OCI-LY7 (cell line): ENCODE measurements around the gene INS. TPM values are rescaled to one million over a fixed set of nuclear protein-coding genes. Genes with fewer than 3 reads are reported as not detected.

Experiments
- Bru-seq: library from RNA; stranded (reverse); fragments of 400-500 nt; gene quantifications from one replicate; lab custom pipeline; 2021; lab: Mats Ljungman, UMichigan
- BruChase-seq, 2 experiments: library from RNA; stranded (reverse); fragments of 400-500 nt; gene quantifications; one replicate each; lab custom pipeline; 2021; lab: Mats Ljungman, UMichigan
- BruUV-seq: library from RNA; stranded (reverse); fragments of 400-500 nt; replicated peaks from 2 replicates; lab custom pipeline; 2021; lab: Mats Ljungman, UMichigan
- CTCF ChIA-PET: fragments of 300-600 bp; sonication (Branson Sonifier 250); formaldehyde crosslinking; loops from one replicate; lab custom pipeline; 2022; ENCODE audit warnings: antibody characterized with exemption; ENCODE audit not compliant: unreplicated experiment; lab: Charles Lee
- POLR2A ChIA-PET: fragments of 300-600 bp; sonication (Branson Sonifier 250); formaldehyde crosslinking; loops from one replicate; lab custom pipeline; 2022; ENCODE audit warnings: antibody characterized with exemption; lab: Charles Lee
- DNase-seq: peaks from one replicate; pipeline ENCODE4 v3.0.0-alpha.2; 2015; ENCODE audit warnings: low spot score
- H2AFZ ChIP-seq: fragments of 200-600 bp; sonication (generic), shearing (Covaris generic); 2 replicates; pipeline ENCODE4 v1.6.1; 2014; ENCODE audit warnings: mild to moderate bottlenecking, antibody characterized with exemption, low read length, moderate library complexity
- H3K27ac ChIP-seq: fragments of 200-600 bp; sonication (generic); 2 replicates; pipeline ENCODE4 v1.5.1; 2014; ENCODE audit warnings: mixed run types, low read depth, mild to moderate bottlenecking, moderate library complexity, low read length, inconsistent platforms; ENCODE audit not compliant: poor library complexity, severe bottlenecking
- H3K36me3 ChIP-seq: fragments of 200-600 bp; sonication (generic); 2 replicates; pipeline ENCODE4 v1.6.1; 2014; ENCODE audit warnings: mild to moderate bottlenecking, antibody characterized with exemption, low read length, moderate library complexity, mixed read lengths; ENCODE audit not compliant: insufficient read depth
- H3K4me1 ChIP-seq: fragments of 200-600 bp; sonication (generic); 2 replicates; pipeline ENCODE4 v1.5.1; 2014; ENCODE audit warnings: mild to moderate bottlenecking, low read length; ENCODE audit not compliant: insufficient read depth, poor library complexity, severe bottlenecking
- H3K4me2 ChIP-seq: fragments of 200-600 bp; sonication (generic); 2 replicates; pipeline ENCODE4 v1.6.1; 2014; ENCODE audit warnings: mild to moderate bottlenecking, low read length
- H3K4me3 ChIP-seq: fragments of 200-600 bp; sonication (generic); 2 replicates; pipeline ENCODE4 v1.5.1; 2014; ENCODE audit warnings: mild to moderate bottlenecking, low read depth, low read length; ENCODE audit not compliant: poor library complexity, severe bottlenecking
- H3K79me2 ChIP-seq: fragments of 200-600 bp; sonication (generic); 2 replicates; pipeline ENCODE4 v1.6.1; 2016; ENCODE audit warnings: low read depth, mild to moderate bottlenecking, low read length, moderate library complexity, mixed read lengths; ENCODE audit not compliant: insufficient read depth
- H3K9me2 ChIP-seq: fragments of 200-600 bp; sonication (generic); 2 replicates; pipeline ENCODE4 v1.6.1; 2016; ENCODE audit warnings: mild to moderate bottlenecking, low read length, mixed read lengths; ENCODE audit not compliant: insufficient read depth
- H3K9me3 ChIP-seq: fragments of 200-600 bp; sonication (generic); 2 replicates; pipeline ENCODE4 v1.6.1; 2014; ENCODE audit warnings: mild to moderate bottlenecking, mixed run types, low read length, mixed read lengths
- H4K20me1 ChIP-seq: fragments of 200-600 bp; sonication (generic); 2 replicates; pipeline ENCODE4 v1.6.1; 2014; ENCODE audit warnings: mild to moderate bottlenecking, antibody characterized with exemption, low read length, moderate library complexity, mixed read lengths; ENCODE audit not compliant: insufficient read depth
- CTCF ChIP-seq: fragments of 200-600 bp; sonication (generic); conservative IDR thresholded peaks from 2 replicates; pipeline ENCODE4 v1.5.1; 2014; ENCODE audit warnings: mild to moderate bottlenecking, antibody characterized with exemption, low read length, moderate library complexity, mixed read lengths
- EZH2phosphoT487 ChIP-seq: fragments of 200-600 bp; sonication (generic); IDR thresholded peaks from 2 replicates; pipeline ENCODE4 v1.6.1; 2018; ENCODE audit warnings: low read depth, borderline replicate concordance, mild to moderate bottlenecking, mixed run types, antibody characterized with exemption, low read length, moderate library complexity, mixed read lengths
- intact Hi-C: fragments of 100-400 bp; cut with micrococcal nuclease; formaldehyde crosslinking; loops from one replicate; pipeline ENCODE4 v1.10.0; 2022; ENCODE audit not compliant: unreplicated experiment
- long read RNA-seq: library from polyadenylated mRNA; stranded (forward); transcript quantifications from one replicate; pipeline ENCODE4 v2.0.0, GENCODE V29; 2022
- total RNA-seq, 2 experiments: library from RNA; depleted of rRNA in 1 of 2; stranded (reverse); fragments of >200 nt in 1 of 2; shearing (Covaris generic) in 1 of 2; gene quantifications; 2 replicates each; pipeline ENCODE4 v1.2.3, GENCODE V29; 2014 to 2022

The INS gene
- not detected in 2 replicates for total RNA-seq (2014; rRNA removed; shearing (Covaris generic))
- not detected in 2 replicates for total RNA-seq (2022)
- not detected for Bru-seq, nascent RNA
- BruChase-seq, experiment 1, labeled RNA remaining after a 6-hour chase = not detected
- BruChase-seq, experiment 2, labeled RNA remaining after a 2-hour chase = not detected
- long read RNA-seq = 0 reads

- CTCF ChIA-PET = no interaction called here
- BruUV-seq = no TSS peak
- Histone ChIP-seq H3K4me1 (no peaks in the 10 kb centered on the region), H3K4me3 (no peak within 1 kb of the TSS), H3K9me2 (no peaks in the 10 kb centered on the region), H3K27ac (no peak within 1 kb of the TSS), H3K36me3 (no peaks in the 10 kb centered on the region), H3K9me3 (no peaks in the 10 kb centered on the region), H3K4me2 (no peak within 1 kb of the TSS), H3K79me2 (no peaks in the 10 kb centered on the region), H2AFZ (no peak within 1 kb of the TSS), H4K20me1 (no peaks in the 10 kb centered on the region)
- TF ChIP-seq EZH2phosphoT487 (no peak), CTCF (no peak)
- POLR2A ChIA-PET = no interaction called here
- intact Hi-C loops = no loop called here
- no peak for DNase-seq
Observed at GRCh38 chr11:2160736-2161259, at the start of gene INS. TSS of gene INS (minus strand) at chr11:2161209. CDS start at chr11:2160971, 238 bp downstream.

GRCh38 chr11:2210366-2211112, 49.5 kb upstream of the INS start:
- no peak for DNase-seq
- TF ChIP-seq EZH2phosphoT487 = no peak
- TF ChIP-seq CTCF = no peak

More at GRCh38 chr11:2210366-2211112, 49.5 kb upstream of the INS start:
- H3K27ac ChIP-seq = no peak overlapping the region
- no peaks in the 10 kb centered on the region for H3K9me3 ChIP-seq
- H3K4me2 ChIP-seq = no peak overlapping the region
- BruUV-seq = no TSS peak
- no peaks in the 10 kb centered on the region for H4K20me1 ChIP-seq
- no peak overlapping the region for H3K4me3 ChIP-seq
- H3K36me3 ChIP-seq = no peaks in the 10 kb centered on the region
- H3K79me2 ChIP-seq = no peaks in the 10 kb centered on the region
- H3K4me1 ChIP-seq = no peaks in the 10 kb centered on the region
- POLR2A ChIA-PET = no interaction called here
- CTCF ChIA-PET = no interaction called here
- H3K9me2 ChIP-seq = no peaks in the 10 kb centered on the region
- H2AFZ ChIP-seq = no peak overlapping the region
- intact Hi-C loops = no loop called here
